Stimulated activated naive CD8-positive, alpha-beta T cell treated with anti-CD3 and anti-CD28 coated beads, Interleukin-15, amount 100 ng/mL, for 72 hours (primary cell): ENCODE results near the gene COPZ1.

ENCODE experiments used
- ATAC-seq: fragments of 150-1000 bp; cut with Tn5 transposase; 2 replicates; pipeline ENCODE4 v1.10.0; 2021; ENCODE audit warnings: mild to moderate bottlenecking, moderate library complexity
- DNase-seq, 2 donors: peaks; one replicate each; pipeline ENCODE4 v3.0.0; 2021 to 2022
- H3K27ac Mint-ChIP-seq, 2 donors: one replicate each; pipeline ENCODE4 v1.8.0; 2022; ENCODE audit warnings: mild to moderate bottlenecking in 2 of 2, mixed read lengths in 2 of 2, moderate library complexity in 2 of 2
- H3K27me3 Mint-ChIP-seq: one replicate; pipeline ENCODE4 v1.8.0; 2022; ENCODE audit warnings: mixed read lengths
- H3K4me1 Mint-ChIP-seq: one replicate; pipeline ENCODE4 v1.8.0; 2022; ENCODE audit warnings: mild to moderate bottlenecking, mixed read lengths
- H3K4me3 Mint-ChIP-seq, 2 donors: one replicate each; pipeline ENCODE4 v1.8.0; 2022; ENCODE audit warnings: mild to moderate bottlenecking in 2 of 2, mixed read lengths in 2 of 2, moderate library complexity in 1 of 2
- H3K9me3 Mint-ChIP-seq, 2 donors: one replicate each; pipeline ENCODE4 v1.8.0; 2022; ENCODE audit warnings: mixed read lengths in 2 of 2

COPZ1 gene

GRCh38 chr12:54373649-54374561 is 49.0 kb downstream of the COPZ1 start:
- no peaks in the 10 kb centered on the region for H3K27me3 Mint-ChIP-seq
- ATAC-seq (peak; percentile 63), DNase-seq (peak in 1 of 2 donors; percentile 40)
- H3K4me3 Mint-ChIP-seq: peak overlapping the region in 1 of 2 donors; percentile 3
- peaks cover 45% of the 10 kb centered on the region for H3K4me1 Mint-ChIP-seq
- peak overlapping the region; percentile 16 to 69 for H3K27ac Mint-ChIP-seq
- no peaks in the 10 kb centered on the region for H3K9me3 Mint-ChIP-seq

DNA sequence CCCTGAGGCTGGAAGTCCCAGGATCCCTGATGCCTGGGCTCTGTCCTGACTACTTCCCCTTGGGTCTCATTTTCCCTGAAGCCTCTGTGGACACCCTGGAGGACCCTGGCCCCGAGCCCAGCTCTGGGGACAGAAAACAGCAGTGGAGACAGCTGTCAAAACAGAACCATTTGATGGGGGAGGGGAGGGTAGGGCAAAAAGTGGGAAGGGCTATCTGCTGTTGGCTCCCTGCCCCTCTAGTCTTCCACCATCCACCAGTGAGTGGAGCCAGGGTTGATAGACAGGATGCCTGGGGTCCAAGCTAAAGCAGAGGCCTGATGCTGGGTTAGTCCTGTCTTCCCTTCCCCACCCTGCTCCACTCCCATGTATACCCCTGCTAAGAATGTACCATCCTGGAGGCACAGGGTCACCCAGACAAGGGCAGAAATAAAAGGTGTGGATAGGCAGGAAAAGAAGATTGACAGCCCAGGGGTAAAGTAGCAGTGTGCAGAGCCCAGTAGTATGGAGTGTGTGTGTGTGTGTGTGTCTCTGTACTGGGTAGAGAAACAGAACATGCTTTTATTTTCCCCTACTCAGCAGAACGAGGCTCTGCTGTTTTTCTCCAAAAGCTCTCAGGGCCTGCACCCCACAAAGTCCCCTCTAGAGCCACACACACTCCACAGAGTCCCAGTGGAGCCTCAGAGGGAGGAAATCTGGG is 49.8 kb downstream of the COPZ1 start:
- H3K9me3 Mint-ChIP-seq: no peaks in the 10 kb centered on the region
- no peak overlapping the region for H3K27ac Mint-ChIP-seq
- no peaks in the 10 kb centered on the region for H3K27me3 Mint-ChIP-seq
- no peak for DNase-seq
- peaks cover 45% of the 10 kb centered on the region for H3K4me1 Mint-ChIP-seq
- no peak overlapping the region for H3K4me3 Mint-ChIP-seq
- ATAC-seq: no peak

GRCh38 chr12:54375259-54375579 is 50.3 kb downstream of the COPZ1 start:
- DNase-seq (no peak), ATAC-seq (no peak)
- no peak overlapping the region for H3K27ac Mint-ChIP-seq
- H3K4me1 Mint-ChIP-seq: peaks cover 48% of the 10 kb centered on the region
- H3K9me3 Mint-ChIP-seq: no peaks in the 10 kb centered on the region
- no peak overlapping the region for H3K4me3 Mint-ChIP-seq
- no peaks in the 10 kb centered on the region for H3K27me3 Mint-ChIP-seq

GRCh38 chr12:54376596-54376995 is 51.7 kb downstream of the COPZ1 start:
- no peak for DNase-seq
- H3K9me3 Mint-ChIP-seq: no peaks in the 10 kb centered on the region
- H3K27me3 Mint-ChIP-seq: no peaks in the 10 kb centered on the region
- H3K4me3 Mint-ChIP-seq: no peak overlapping the region
- H3K4me1 Mint-ChIP-seq: peaks cover 48% of the 10 kb centered on the region
- peak overlapping the region in 1 of 2 donors; percentile 46 for H3K27ac Mint-ChIP-seq
- ATAC-seq: no peak

- no peak overlapping the region for H3K27ac Mint-ChIP-seq
- H3K4me3 Mint-ChIP-seq: no peak overlapping the region
- H3K27me3 Mint-ChIP-seq: no peaks in the 10 kb centered on the region
- H3K9me3 Mint-ChIP-seq: no peaks in the 10 kb centered on the region
- ATAC-seq: no peak
- no peak for DNase-seq
- peaks cover 44% of the 10 kb centered on the region for H3K4me1 Mint-ChIP-seq
These were observed 52.1 kb downstream of the COPZ1 start for GRCh38 chr12:54377007-54377406.

DNA sequence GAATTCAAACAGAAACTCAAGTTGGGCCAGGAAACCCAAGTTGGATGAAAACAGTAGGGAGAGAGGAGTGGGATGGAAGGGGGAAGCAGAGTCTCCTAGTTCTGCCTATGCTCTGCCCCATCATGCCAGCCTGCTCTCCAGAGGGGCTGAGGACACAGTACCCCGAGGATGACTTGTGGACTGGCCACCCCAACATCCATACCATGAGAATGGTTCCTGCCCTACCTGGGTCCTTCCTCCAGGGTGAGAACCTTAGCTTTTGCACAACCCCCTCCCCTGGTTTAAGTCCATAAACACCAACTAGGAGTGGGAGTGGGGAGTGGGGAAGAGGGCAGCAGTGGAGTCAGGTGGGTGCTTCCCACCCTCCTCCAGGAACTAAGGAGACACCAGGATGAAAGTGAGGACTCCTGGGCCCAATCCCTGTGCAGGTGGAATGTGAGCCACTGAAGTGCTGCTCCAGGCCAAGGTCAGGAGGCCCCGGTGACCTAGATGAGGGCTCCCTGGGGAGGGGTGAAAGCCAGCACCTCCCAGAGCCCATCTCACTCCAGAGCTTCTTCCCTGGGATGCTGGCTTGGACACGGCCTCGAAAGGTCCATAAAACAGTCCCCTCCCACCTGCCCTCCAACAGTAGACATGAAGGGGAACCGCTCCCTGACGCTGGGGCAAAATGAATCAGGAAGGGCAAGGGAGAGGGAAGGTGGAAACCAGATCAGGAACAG is 53.0 kb downstream of the COPZ1 start:
- DNase-seq (no peak), ATAC-seq (no peak)
- H3K4me1 Mint-ChIP-seq: peaks cover 36% of the 10 kb centered on the region
- peak overlapping the region in 1 of 2 donors; percentile 32 for H3K4me3 Mint-ChIP-seq
- no peak overlapping the region for H3K27ac Mint-ChIP-seq
- H3K27me3 Mint-ChIP-seq: no peaks in the 10 kb centered on the region
- no peaks in the 10 kb centered on the region for H3K9me3 Mint-ChIP-seq

DNA sequence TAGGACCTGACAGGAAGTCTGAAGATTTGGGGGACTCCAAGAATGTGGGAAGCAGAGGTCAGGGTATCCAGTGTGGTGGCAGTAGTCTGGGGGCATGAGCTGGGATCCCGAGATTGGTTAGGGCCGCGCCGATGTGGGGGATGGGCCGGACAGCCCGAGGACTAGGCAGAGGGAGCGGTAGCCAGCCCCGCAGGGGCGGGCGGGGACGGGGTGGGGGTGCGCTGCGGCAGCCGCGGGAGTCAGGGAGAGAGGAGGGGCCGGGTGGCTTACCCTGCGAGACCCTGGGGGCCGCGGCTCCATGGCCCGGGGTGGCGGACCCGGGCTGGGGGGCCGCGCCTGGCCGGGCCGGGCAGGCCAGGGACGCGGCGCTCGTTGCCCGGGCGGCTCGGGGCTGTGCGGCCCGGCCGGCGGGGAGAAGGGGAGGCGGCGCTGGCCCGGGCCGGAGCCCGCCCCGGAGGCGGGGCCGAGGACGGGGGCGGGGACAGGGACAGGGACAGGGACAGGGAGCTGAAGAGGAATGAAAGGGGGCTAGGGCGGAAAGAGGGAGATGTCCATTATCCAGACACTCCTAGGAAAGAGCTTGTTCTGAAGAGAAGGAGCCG is 54.0 kb downstream of the COPZ1 start:
- no peaks in the 10 kb centered on the region for H3K27me3 Mint-ChIP-seq
- no peaks in the 10 kb centered on the region for H3K9me3 Mint-ChIP-seq
- H3K4me1 Mint-ChIP-seq: peaks cover 33% of the 10 kb centered on the region
- H3K4me3 Mint-ChIP-seq: peak overlapping the region in 1 of 2 donors; percentile 32
- H3K27ac Mint-ChIP-seq: no peak overlapping the region
- ATAC-seq: peak; percentile 43
- DNase-seq: no peak

DNA sequence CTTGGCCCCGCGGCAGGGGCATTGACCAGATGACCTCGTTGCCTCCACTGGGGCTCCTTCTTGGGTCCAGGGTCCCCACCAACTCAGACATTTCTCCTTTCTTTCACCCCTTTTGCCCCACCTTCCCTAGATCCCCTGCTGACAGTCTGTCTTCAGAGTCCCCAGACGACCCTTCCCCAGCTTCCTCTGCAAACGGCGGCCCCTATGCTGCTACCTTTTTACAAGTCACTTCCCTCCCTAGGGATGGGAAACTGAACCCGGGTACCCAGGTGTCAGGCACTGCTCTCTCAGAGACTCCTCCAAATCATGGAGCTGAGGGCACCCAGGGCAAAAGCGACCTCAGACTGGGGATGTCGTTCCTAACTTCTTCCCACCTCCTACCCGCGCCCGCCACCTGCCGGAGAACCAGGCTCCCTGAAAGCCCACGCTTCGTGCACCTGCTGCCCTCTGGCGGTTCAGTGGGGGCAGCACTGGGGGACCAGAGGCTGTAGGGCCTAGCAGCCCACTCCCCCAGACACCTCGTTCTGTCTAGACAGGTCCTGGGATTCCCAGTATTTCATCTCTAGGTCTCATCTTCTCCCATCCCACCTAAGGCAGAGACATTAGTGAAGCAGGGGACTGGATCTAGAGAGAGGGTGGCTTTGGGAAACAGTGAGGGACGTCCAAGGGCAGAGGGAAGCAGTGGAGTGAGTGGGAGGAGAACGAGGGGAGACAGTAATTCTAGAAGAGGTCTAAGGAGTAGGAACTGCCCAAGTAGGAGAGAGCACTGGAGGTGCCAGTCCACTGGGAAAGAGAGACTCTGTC is 54.7 kb downstream of the COPZ1 start:
- H3K27ac Mint-ChIP-seq: no peak overlapping the region
- DNase-seq: peak; percentile 87 to 89
- no peaks in the 10 kb centered on the region for H3K27me3 Mint-ChIP-seq
- H3K4me3 Mint-ChIP-seq: peak overlapping the region; percentile 27 to 36
- H3K4me1 Mint-ChIP-seq: peaks cover 27% of the 10 kb centered on the region
- H3K9me3 Mint-ChIP-seq: no peaks in the 10 kb centered on the region
- ATAC-seq: peak; percentile 90

GRCh38 chr12:54381136-54381535 is 56.2 kb downstream of the COPZ1 start:
- H3K27me3 Mint-ChIP-seq: no peaks in the 10 kb centered on the region
- H3K4me1 Mint-ChIP-seq: peaks cover 21% of the 10 kb centered on the region
- H3K4me3 Mint-ChIP-seq: no peak overlapping the region
- ATAC-seq (no peak), DNase-seq (no peak)
- H3K9me3 Mint-ChIP-seq: no peaks in the 10 kb centered on the region
- no peak overlapping the region for H3K27ac Mint-ChIP-seq

DNA sequence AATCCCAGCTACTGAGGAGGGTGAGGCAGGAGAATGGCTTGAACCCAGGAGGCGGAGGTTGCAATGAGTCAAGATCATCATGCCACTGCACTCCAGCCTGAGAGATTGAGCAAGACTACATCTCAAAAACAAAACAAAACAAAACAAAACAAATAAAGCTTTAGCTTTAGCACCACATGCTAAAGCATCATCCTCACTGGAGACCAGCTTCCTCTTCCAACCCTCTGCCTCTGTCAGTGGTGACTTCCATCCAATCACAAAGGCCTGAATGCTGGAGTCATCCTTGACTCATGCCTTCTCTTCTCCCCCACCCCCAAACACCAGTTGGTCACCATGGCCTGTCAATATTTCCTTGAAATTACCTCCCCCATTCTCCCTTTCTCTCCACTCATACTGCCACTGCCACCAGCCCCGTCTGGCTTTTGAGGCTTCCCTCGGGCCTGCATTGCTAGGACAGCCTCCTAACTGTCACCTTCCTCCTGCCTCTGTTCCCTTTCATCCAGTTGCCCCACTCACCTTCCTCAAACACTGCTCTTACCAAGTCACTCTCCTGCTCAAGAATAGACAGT is 58.2 kb downstream of the COPZ1 start:
- ATAC-seq (peak; percentile 38), DNase-seq (no peak)
- H3K27ac Mint-ChIP-seq: no peak overlapping the region
- H3K4me3 Mint-ChIP-seq: no peak overlapping the region
- no peaks in the 10 kb centered on the region for H3K9me3 Mint-ChIP-seq
- no peaks in the 10 kb centered on the region for H3K27me3 Mint-ChIP-seq
- H3K4me1 Mint-ChIP-seq: peaks cover 21% of the 10 kb centered on the region

DNA sequence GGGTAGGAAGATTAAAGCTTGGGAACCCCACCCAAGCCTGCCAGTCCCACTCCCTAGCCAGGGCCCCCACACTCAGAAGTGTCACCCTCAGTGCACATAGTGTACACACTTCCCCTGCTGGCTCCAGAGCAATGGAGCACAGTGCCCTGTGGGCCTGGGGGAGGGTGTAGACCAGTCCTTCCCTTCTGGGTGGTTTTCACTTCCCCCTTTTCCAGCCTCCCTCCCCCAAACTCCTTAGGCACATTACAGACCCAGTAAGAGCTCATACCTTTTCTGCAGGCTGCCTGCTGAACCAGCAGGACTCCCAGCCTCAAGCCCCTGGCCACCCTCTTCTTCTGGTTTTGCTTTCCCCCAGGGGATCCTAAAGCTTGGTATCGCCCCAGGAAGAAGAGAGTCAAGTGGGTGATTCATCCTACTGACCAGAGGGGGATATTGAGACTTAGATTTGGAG is 59.7 kb downstream of the COPZ1 start, which contains the start of gene ZNF385A:
TSS of gene ZNF385A (minus strand) at position 143 of the 451 bp plus-strand sequence. CDS start 219 bp downstream, outside the sequence.
- ATAC-seq: no peak
- no peak for DNase-seq

DNA sequence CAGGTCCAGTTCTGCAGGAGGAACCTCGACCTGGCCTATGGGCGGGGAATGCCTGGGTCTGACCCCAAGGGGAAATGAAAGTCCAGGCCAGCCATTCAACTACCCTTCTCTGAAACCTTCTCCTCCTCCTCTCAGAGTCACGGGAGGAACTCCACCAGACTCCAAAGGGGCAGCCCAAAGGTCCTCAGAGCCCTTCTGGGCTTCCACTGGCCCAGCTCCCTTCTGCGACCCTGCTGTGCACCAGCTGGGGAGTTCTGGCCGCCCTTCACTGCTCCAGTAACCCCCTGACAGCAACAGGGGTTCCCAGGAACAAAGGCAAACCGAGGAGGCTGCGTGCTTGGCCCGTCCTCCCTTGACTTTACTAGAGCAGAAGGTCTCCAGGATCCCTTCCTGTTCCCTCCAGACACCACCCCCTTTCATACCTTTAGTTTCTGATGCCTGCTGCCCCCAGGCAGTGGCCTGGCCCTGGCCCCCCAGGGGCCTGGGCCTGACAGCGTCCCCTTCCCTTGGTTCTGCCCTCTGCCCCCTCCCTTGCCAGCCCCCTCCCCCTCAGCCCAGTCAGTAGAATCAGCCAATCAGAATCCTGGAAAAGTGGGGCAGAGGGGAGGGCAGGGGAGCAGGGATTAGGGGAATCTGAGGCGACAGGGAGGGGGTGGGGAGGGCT is 60.5 kb downstream of the COPZ1 start:
- H3K27ac Mint-ChIP-seq: no peak overlapping the region
- H3K9me3 Mint-ChIP-seq: no peaks in the 10 kb centered on the region
- DNase-seq (no peak), ATAC-seq (no peak)
- no peaks in the 10 kb centered on the region for H3K27me3 Mint-ChIP-seq
- peaks cover 7% of the 10 kb centered on the region for H3K4me1 Mint-ChIP-seq
- H3K4me3 Mint-ChIP-seq: no peak overlapping the region

More for the DNA sequence above, 59.7 kb downstream of the COPZ1 start, which contains the start of gene ZNF385A:
- no peaks in the 10 kb centered on the region for H3K9me3 Mint-ChIP-seq
- no peak within 1 kb of the TSS for H3K4me3 Mint-ChIP-seq
- H3K27me3 Mint-ChIP-seq: no peaks in the 10 kb centered on the region
- H3K4me1 Mint-ChIP-seq: peaks cover 11% of the 10 kb centered on the region
- H3K27ac Mint-ChIP-seq: peak within 1 kb of the TSS in 1 of 2 donors; percentile 17

DNA sequence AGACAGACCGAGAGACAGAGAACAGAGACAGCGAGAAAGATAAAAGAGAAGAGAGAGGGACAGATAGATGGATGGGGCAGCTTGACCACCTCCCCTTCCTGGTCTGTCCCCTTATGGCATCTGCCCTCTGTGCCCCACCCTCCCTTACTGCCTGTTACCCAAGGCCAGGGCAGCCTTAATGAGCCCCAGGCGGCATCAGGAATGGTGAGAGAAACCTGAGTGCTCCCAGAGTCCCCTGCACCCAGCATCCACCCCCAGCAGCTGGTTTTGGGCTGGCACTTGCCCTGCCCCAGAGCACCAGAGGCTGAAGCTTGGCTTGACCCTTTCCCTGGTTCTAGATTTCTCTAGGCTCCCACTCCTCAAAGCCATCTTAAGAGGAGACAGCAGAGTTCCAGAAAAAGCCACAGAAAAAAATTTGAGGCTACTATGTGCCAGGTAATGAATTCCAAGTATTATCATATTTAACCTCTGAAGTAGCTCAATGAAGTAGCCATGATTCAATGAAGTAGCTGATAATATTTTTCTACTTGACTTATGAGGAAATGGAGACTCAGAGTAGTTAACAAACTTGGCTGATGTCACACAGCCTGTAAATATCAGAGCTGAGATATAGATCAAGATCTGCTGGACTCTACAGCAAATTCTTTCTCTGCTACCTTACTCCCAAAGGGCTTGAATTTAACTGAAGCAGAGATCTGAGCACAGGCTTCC is 61.6 kb downstream of the COPZ1 start:
- H3K4me1 Mint-ChIP-seq: peaks cover 16% of the 10 kb centered on the region
- no peak overlapping the region for H3K27ac Mint-ChIP-seq
- ATAC-seq (no peak), DNase-seq (no peak)
- no peak overlapping the region for H3K4me3 Mint-ChIP-seq
- no peaks in the 10 kb centered on the region for H3K27me3 Mint-ChIP-seq
- H3K9me3 Mint-ChIP-seq: no peaks in the 10 kb centered on the region
